K562 (cell line): ENCODE measurements around the gene PAIP1. TPM values are rescaled to one million over a fixed set of nuclear protein-coding genes. Genes with fewer than 3 reads are reported as not detected.
A peak's percentile ranks its signal among the peaks of the same experiment; 100 is the strongest.

ENCODE experiments used
- BCL6 ChIP-seq: fragments of 250-450 bp; sonication (Bioruptor Pico); IDR thresholded peaks from 2 replicates; pipeline ENCODE4 v1.4.0; 2020
- GATAD2B ChIP-seq: fragments of 450-650 bp; IDR thresholded peaks from 2 replicates; pipeline ENCODE4 v1.6.1; 2017; ENCODE audit warnings: mild to moderate bottlenecking, borderline replicate concordance
- NFE2 ChIP-seq: IDR thresholded peaks from 2 replicates; pipeline ENCODE4 v1.6.1; 2014; ENCODE audit warnings: antibody characterized with exemption, low read depth
- NFRKB ChIP-seq: fragments of 450-650 bp; IDR thresholded peaks from 2 replicates; pipeline ENCODE4 v1.6.1; 2016; ENCODE audit warnings: low read depth
- PRPF4 ChIP-seq: fragments of 200-400 bp; formaldehyde crosslinking; IDR thresholded peaks from one replicate; pipeline ENCODE4 v1.6.1; 2017; ENCODE audit warnings: low read length, low read depth, mild to moderate bottlenecking; ENCODE audit not compliant: insufficient read depth, poor library complexity, severe bottlenecking
- SIX5 ChIP-seq, 2 experiments: IDR thresholded peaks; 2 replicates each; pipeline ENCODE4 v1.6.1; 2011; ENCODE audit warnings: low read length in 2 of 2, borderline replicate concordance in 1 of 2, low read depth in 1 of 2, mild to moderate bottlenecking in 1 of 2, moderate library complexity in 1 of 2; ENCODE audit not compliant: insufficient read depth in 1 of 2
- ZBTB11 ChIP-seq, 3 experiments: fragments of 200-800 bp in 1 of 3; fragments of 250-450 bp in 1 of 3; fragments of 450-650 bp in 1 of 3; sonication (Bioruptor Pico) in 1 of 3; sonication (Bioruptor generic) in 1 of 3; formaldehyde crosslinking in 1 of 3; IDR thresholded peaks; 2 replicates each; pipeline versions ENCODE4 v1.6.1 to v1.8.0; 2016 to 2022; ENCODE audit warnings: mild to moderate bottlenecking in 2 of 3, missing genetic modification characterization in 2 of 3, missing compliant biosample characterization in 1 of 3, moderate library complexity in 1 of 3
- ZNF407 ChIP-seq: fragments of 450-650 bp; IDR thresholded peaks from 2 replicates; pipeline ENCODE4 v1.6.1; 2016; ENCODE audit warnings: low read depth
- ZNF76 ChIP-seq: fragments of 250-450 bp; sonication (Bioruptor Pico); IDR thresholded peaks from 2 replicates; pipeline ENCODE4 v1.4.0; 2020; ENCODE audit warnings: mild to moderate bottlenecking, moderate library complexity, borderline replicate concordance
- polyA plus RNA-seq, 8 experiments: library from polyadenylated mRNA; depleted of rRNA in 4 of 8; stranded (reverse) in 5 of 8; unstranded in 3 of 8; fragments of >200 nt; fragmentation: Nextera tagmentation in 2 of 8; fragmentation: Illumina TruSeq in 1 of 8; extraction: Ambion mirVana in 2 of 8; extraction: Trizol in 1 of 8; gene quantifications; 2 replicates each; pipeline versions ENCODE4 v1.2.1 to v1.2.3, GENCODE V29; 2011 to 2014; ENCODE audit warnings: inconsistent platforms in 1 of 8, missing spikeins in 1 of 8
- total RNA-seq, 7 experiments: library from RNA; depleted of rRNA in 6 of 7; stranded (reverse); fragments of >200 nt in 6 of 7; fragmentation: Illumina TruSeq in 2 of 7; extraction: Trizol in 2 of 7; gene quantifications; 2 replicates each; pipeline versions ENCODE4 v1.2.1 to v1.2.3, GENCODE V29; 2011 to 2021; ENCODE audit warnings: low replicate concordance in 1 of 7

PAIP1 gene
- total and polyA plus RNA-seq, 9 of the 15 experiments (the other 6 are each of a cell fraction or from before 2014, with no cell fraction given): 51.7 to 181 (median 102) TPM

GRCh38 chr5:43555895-43556606 lies 826 bp downstream of the PAIP1 start (continued):
- peak; percentile 12 for TF ChIP-seq PRPF4
- TF ChIP-seq SIX5 (IDR thresholded peaks at IDR 0.05; ENCODE audit: borderline replicate concordance in 1 of 2, insufficient read depth in 1 of 2, low read depth in 1 of 2, low read length in 2 of 2): no peak
- no peak for TF ChIP-seq ZNF407
- no peak for TF ChIP-seq GATAD2B
- TF ChIP-seq NFE2: no peak
- TF ChIP-seq NFRKB: no peak
- TF ChIP-seq BCL6 (CRISPR knock-in tag): no peak
- TF ChIP-seq ZNF76: no peak
- no peak for TF ChIP-seq ZBTB11 (CRISPR knock-in tag; IDR thresholded peaks at IDR 0.05)
